GM23338 (cell line): ENCODE results near the gene IFITM10. TPM values are rescaled to one million over a fixed set of nuclear protein-coding genes. Genes with fewer than 3 reads are reported as not detected.

ENCODE experiments used
- ATAC-seq: fragments of 200-7000 bp; cut with Tn5 transposase; 3 replicates; pipeline ENCODE4 v1.9.1; 2020
- DNase-seq: peaks from one replicate; pipeline ENCODE4 v3.0.0-alpha.2; 2015; ENCODE audit warnings: low spot score
- H2AFZ ChIP-seq: fragments of 200-600 bp; sonication (generic); 2 replicates; pipeline ENCODE4 v1.8.0; 2016; ENCODE audit warnings: antibody characterized with exemption, mild to moderate bottlenecking, moderate library complexity
- H3F3A ChIP-seq: fragments of 200-600 bp; sonication (generic); replicated peaks from 2 replicates; pipeline ENCODE4 v1.8.0; 2017; ENCODE audit warnings: antibody characterized with exemption, mixed run types, low read depth
- H3K27ac ChIP-seq: fragments of 200-600 bp; sonication (generic); 2 replicates; pipeline ENCODE4 v1.6.1; 2016; ENCODE audit warnings: low read depth
- H3K27me3 ChIP-seq: fragments of 200-600 bp; sonication (generic); 2 replicates; pipeline ENCODE4 v1.8.0; 2016; ENCODE audit warnings: mild to moderate bottlenecking, mixed run types, moderate library complexity; ENCODE audit not compliant: insufficient read depth
- H3K36me3 ChIP-seq: fragments of 200-600 bp; sonication (generic); 2 replicates; pipeline ENCODE4 v1.8.0; 2016; ENCODE audit warnings: mild to moderate bottlenecking; ENCODE audit not compliant: insufficient read depth
- H3K4me1 ChIP-seq: fragments of 200-600 bp; sonication (generic); 2 replicates; pipeline ENCODE4 v1.8.0; 2016; ENCODE audit warnings: mild to moderate bottlenecking, moderate library complexity; ENCODE audit not compliant: insufficient read depth
- H3K4me2 ChIP-seq: fragments of 200-600 bp; sonication (generic); 2 replicates; pipeline ENCODE4 v1.7.1; 2017; ENCODE audit warnings: mixed run types
- H3K4me3 ChIP-seq: fragments of 200-600 bp; sonication (generic); 2 replicates; pipeline ENCODE4 v1.6.1; 2016; ENCODE audit warnings: mixed run types
- H3K79me2 ChIP-seq: fragments of 200-600 bp; sonication (generic); replicated peaks from 2 replicates; pipeline ENCODE4 v1.8.0; 2017; ENCODE audit warnings: mild to moderate bottlenecking; ENCODE audit not compliant: insufficient read depth
- H3K9me2 ChIP-seq: fragments of 200-600 bp; sonication (generic); 2 replicates; pipeline ENCODE4 v1.8.0; 2017; ENCODE audit not compliant: insufficient read depth
- H4K20me1 ChIP-seq: fragments of 200-600 bp; sonication (generic); replicated peaks from 2 replicates; pipeline ENCODE4 v1.8.0; 2017; ENCODE audit warnings: mild to moderate bottlenecking; ENCODE audit not compliant: insufficient read depth
- H3K27ac Mint-ChIP-seq: 2 replicates; pipeline ENCODE4 v1.8.0; 2020; ENCODE audit warnings: inconsistent platforms, mild to moderate bottlenecking, moderate library complexity, mixed read lengths
- H3K27me3 Mint-ChIP-seq: 3 replicates; pipeline ENCODE4 v1.8.0; 2022; ENCODE audit warnings: low read depth, mild to moderate bottlenecking, moderate library complexity, mixed read lengths, inconsistent platforms; ENCODE audit not compliant: insufficient read depth, poor library complexity
- H3K36me3 Mint-ChIP-seq: 3 replicates; pipeline ENCODE4 v1.8.0; 2021; ENCODE audit warnings: low read depth, mild to moderate bottlenecking, inconsistent platforms, moderate library complexity, mixed read lengths
- H3K4me1 Mint-ChIP-seq: 3 replicates; pipeline ENCODE4 v1.8.0; 2020; ENCODE audit warnings: mild to moderate bottlenecking, inconsistent platforms, mixed read lengths
- H3K4me3 Mint-ChIP-seq: 3 replicates; pipeline ENCODE4 v1.8.0; 2021; ENCODE audit warnings: moderate library complexity, mild to moderate bottlenecking, inconsistent platforms, mixed read lengths
- H3K9me3 Mint-ChIP-seq: 3 replicates; pipeline ENCODE4 v1.8.0; 2020; ENCODE audit warnings: moderate library complexity, mild to moderate bottlenecking, inconsistent platforms, mixed read lengths
- EZH2 ChIP-seq: fragments of 200-600 bp; sonication (generic); IDR thresholded peaks from one replicate; pipeline ENCODE4 v1.8.0; 2017; ENCODE audit warnings: antibody characterized with exemption, mild to moderate bottlenecking, low read depth; ENCODE audit not compliant: unreplicated experiment
- EZH2phosphoT487 ChIP-seq: fragments of 200-600 bp; sonication (generic); IDR thresholded peaks from one replicate; pipeline ENCODE4 v1.8.1; 2018; ENCODE audit warnings: antibody characterized with exemption; ENCODE audit not compliant: unreplicated experiment
- JUNB ChIP-seq: IDR thresholded peaks from one replicate; pipeline ENCODE4 v1.6.1; 2016; ENCODE audit warnings: antibody characterized with exemption; ENCODE audit not compliant: unreplicated experiment
- POLR2AphosphoS5 ChIP-seq: IDR thresholded peaks from 2 replicates; pipeline ENCODE4 v1.6.1; 2016; ENCODE audit warnings: antibody characterized with exemption, low read depth
- STAT1 ChIP-seq: IDR thresholded peaks from one replicate; pipeline ENCODE4 v1.6.1; 2016; ENCODE audit warnings: antibody characterized with exemption; ENCODE audit not compliant: unreplicated experiment
- ZNF114 ChIP-seq: fragments of 250-450 bp; sonication (Bioruptor Pico); IDR thresholded peaks from 2 replicates; pipeline ENCODE4 v1.5.0; 2020; ENCODE audit warnings: mild to moderate bottlenecking, moderate library complexity
- ZNF331 ChIP-seq: fragments of 250-450 bp; sonication (Bioruptor Pico); IDR thresholded peaks from 2 replicates; pipeline ENCODE4 v1.5.0; 2020; ENCODE audit warnings: low read depth, mild to moderate bottlenecking, moderate library complexity
- polyA plus RNA-seq: library from polyadenylated mRNA; unstranded; fragments of >200 nt; fragmentation: Nextera tagmentation; extraction: Ambion mirVana; gene quantifications from 2 replicates; pipeline ENCODE4 v1.2.1, GENCODE V29; 2016
- total RNA-seq: library from RNA; depleted of rRNA; stranded (reverse); fragments of >200 nt; shearing (Covaris generic); gene quantifications from 2 replicates; pipeline ENCODE4 v1.2.3, GENCODE V29; 2014

The IFITM10 gene
- total and polyA plus RNA-seq, 2 experiments from 2014 or later = 0.06 TPM; not detected in 1

- Histone ChIP-seq H3F3A (no peaks in the 10 kb centered on the region), H3K4me1 (no peaks in the 10 kb centered on the region), H2AFZ (no peak overlapping the region; the same call in 1 of the 2 replicates), H4K20me1 (no peaks in the 10 kb centered on the region), H3K9me2 (no peaks in the 10 kb centered on the region), H3K4me3 (no peak overlapping the region), H3K79me2 (no peaks in the 10 kb centered on the region), H3K36me3 (no peaks in the 10 kb centered on the region), H3K27me3 (no peaks in the 10 kb centered on the region), H3K27ac (no peak overlapping the region), H3K4me2 (no peak overlapping the region)
- no peak for ATAC-seq
- no peaks in the 10 kb centered on the region; the same call in 2 of the 3 replicates for H3K36me3 Mint-ChIP-seq
- no peak for TF ChIP-seq ZNF331
- TF ChIP-seq POLR2AphosphoS5 = no peak
- no peak for TF ChIP-seq JUNB
- TF ChIP-seq STAT1 = no peak
- DNase-seq = no peak
- peaks cover 2% of the 10 kb centered on the region; the same call in 1 of the 3 replicates for H3K4me1 Mint-ChIP-seq
- no peak overlapping the region for H3K4me3 Mint-ChIP-seq
- no peak overlapping the region for H3K27ac Mint-ChIP-seq
- H3K27me3 Mint-ChIP-seq = peaks cover 18% of the 10 kb centered on the region
- no peaks in the 10 kb centered on the region for H3K9me3 Mint-ChIP-seq
Measured at GRCh38 chr11:1782031-1782590, 31.7 kb upstream of the IFITM10 start.

- peaks cover 2% of the 10 kb centered on the region; the same call in 2 of the 3 replicates for H3K4me1 Mint-ChIP-seq
Measured at GRCh38 chr11:1781593-1781975, 31.2 kb upstream of the IFITM10 start.

GRCh38 chr11:1780700-1781592, 30.6 kb upstream of the IFITM10 start:
- no peaks in the 10 kb centered on the region for H3K27me3 ChIP-seq
- no peak overlapping the region for H3K4me2 ChIP-seq
- H4K20me1 ChIP-seq = no peaks in the 10 kb centered on the region
- no peaks in the 10 kb centered on the region for H3F3A ChIP-seq
- H3K4me3 Mint-ChIP-seq = no peak overlapping the region
- H3K4me1 ChIP-seq = no peaks in the 10 kb centered on the region
- peaks cover 2% of the 10 kb centered on the region; the same call in 2 of the 3 replicates for H3K4me1 Mint-ChIP-seq
- no peak overlapping the region for H2AFZ ChIP-seq
- no peak overlapping the region; the same call in 1 of the 2 replicates for H3K27ac Mint-ChIP-seq
- no peaks in the 10 kb centered on the region for H3K79me2 ChIP-seq
- TF ChIP-seq EZH2 (no peak), EZH2phosphoT487 (no peak), ZNF331 (no peak), JUNB (no peak)
- H3K9me2 ChIP-seq = peaks cover 4% of the 10 kb centered on the region; the same call in 1 of the 2 replicates
- no peak overlapping the region for H3K4me3 ChIP-seq
- ATAC-seq = no peak
- DNase-seq = no peak
- H3K36me3 Mint-ChIP-seq = peaks cover 2% of the 10 kb centered on the region; the same call in 1 of the 3 replicates
- H3K9me3 Mint-ChIP-seq = peaks cover 4% of the 10 kb centered on the region; the same call in 2 of the 3 replicates
- H3K36me3 ChIP-seq = no peaks in the 10 kb centered on the region
- H3K27me3 Mint-ChIP-seq = peaks cover 20% of the 10 kb centered on the region
- H3K27ac ChIP-seq = no peak overlapping the region

More at GRCh38 chr11:1781593-1781975, 31.2 kb upstream of the IFITM10 start:
- H2AFZ ChIP-seq = no peak overlapping the region
- H3K36me3 ChIP-seq = no peaks in the 10 kb centered on the region
- ATAC-seq (no peak), DNase-seq (no peak)
- no peaks in the 10 kb centered on the region for H3K79me2 ChIP-seq
- Mint-ChIP-seq H3K4me3 (no peak overlapping the region), H3K9me3 (peaks cover 3% of the 10 kb centered on the region; the same call in 2 of the 3 replicates), H3K36me3 (peaks cover 2% of the 10 kb centered on the region; the same call in 1 of the 3 replicates), H3K27ac (no peak overlapping the region), H3K27me3 (peaks cover 18% of the 10 kb centered on the region)
- no peak overlapping the region for H3K27ac ChIP-seq
- H3K4me1 ChIP-seq = no peaks in the 10 kb centered on the region
- peaks cover 4% of the 10 kb centered on the region; the same call in 1 of the 2 replicates for H3K9me2 ChIP-seq
- no peaks in the 10 kb centered on the region for H3F3A ChIP-seq
- no peaks in the 10 kb centered on the region for H4K20me1 ChIP-seq
- no peak for TF ChIP-seq ZNF114 (CRISPR knock-in tag)
- no peak for TF ChIP-seq JUNB
- TF ChIP-seq STAT1 = no peak
- H3K27me3 ChIP-seq = no peaks in the 10 kb centered on the region
- H3K4me2 ChIP-seq = no peak overlapping the region
- no peak overlapping the region for H3K4me3 ChIP-seq
